RWPE1 (cell line): ENCODE results near the gene TUB.

ENCODE experiments used
- CTCF ChIA-PET: fragments of 350-600 bp; sonication (Branson Sonifier 250); formaldehyde crosslinking; extraction: SDS; loops from one replicate; lab custom pipeline; 2021; lab: Yijun Ruan, JAX
- POLR2A ChIA-PET: fragments of 400-600 bp; formaldehyde crosslinking; extraction: SDS; loops from one replicate; lab custom pipeline; 2020; ENCODE audit warnings: antibody characterized with exemption; ENCODE audit not compliant: low non-redundant PET; lab: Yijun Ruan, JAX
- DNase-seq: peaks from one replicate; pipeline ENCODE4 v3.0.0; 2012; ENCODE audit warnings: low spot score
- H3K27ac ChIP-seq: fragments of 450-650 bp; 2 replicates; pipeline ENCODE4 v1.5.1; 2017
- TF ChIP-seq, protein P1 (sequence below): fragments of 450-650 bp; conservative IDR thresholded peaks from 2 replicates; pipeline ENCODE4 v1.5.1; 2017; ENCODE audit warnings: low read depth, mild to moderate bottlenecking

The TUB gene

DNA sequence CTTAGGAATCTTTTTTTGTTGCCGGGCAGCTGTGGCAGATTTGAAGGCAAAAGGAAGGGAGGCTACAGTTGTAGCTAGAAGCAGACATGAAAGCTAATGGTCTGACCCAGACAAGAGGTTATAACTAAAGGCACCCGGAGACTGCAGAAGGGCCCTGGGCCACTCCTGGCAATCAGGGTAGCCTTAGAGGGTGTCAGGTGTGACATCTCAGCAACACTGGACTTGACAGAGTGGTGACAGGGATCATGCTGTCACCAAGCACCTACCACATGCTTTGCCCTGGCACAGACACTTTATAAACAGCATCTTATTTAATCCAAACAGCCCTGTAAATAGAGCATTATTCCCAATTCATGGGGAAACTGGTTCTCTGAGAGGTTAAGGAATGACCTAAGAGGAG lies 25.7 kb downstream of the TUB start:
- no peak for DNase-seq
- CTCF ChIA-PET, result interaction anchor here (0.5 kb wide), 1 partner anchor 229 kb away, joined by 3 read pairs; no protein-coding TSS in a partner anchor
- no peak overlapping the region for H3K27ac ChIP-seq
- TF ChIP-seq, protein P1, sequence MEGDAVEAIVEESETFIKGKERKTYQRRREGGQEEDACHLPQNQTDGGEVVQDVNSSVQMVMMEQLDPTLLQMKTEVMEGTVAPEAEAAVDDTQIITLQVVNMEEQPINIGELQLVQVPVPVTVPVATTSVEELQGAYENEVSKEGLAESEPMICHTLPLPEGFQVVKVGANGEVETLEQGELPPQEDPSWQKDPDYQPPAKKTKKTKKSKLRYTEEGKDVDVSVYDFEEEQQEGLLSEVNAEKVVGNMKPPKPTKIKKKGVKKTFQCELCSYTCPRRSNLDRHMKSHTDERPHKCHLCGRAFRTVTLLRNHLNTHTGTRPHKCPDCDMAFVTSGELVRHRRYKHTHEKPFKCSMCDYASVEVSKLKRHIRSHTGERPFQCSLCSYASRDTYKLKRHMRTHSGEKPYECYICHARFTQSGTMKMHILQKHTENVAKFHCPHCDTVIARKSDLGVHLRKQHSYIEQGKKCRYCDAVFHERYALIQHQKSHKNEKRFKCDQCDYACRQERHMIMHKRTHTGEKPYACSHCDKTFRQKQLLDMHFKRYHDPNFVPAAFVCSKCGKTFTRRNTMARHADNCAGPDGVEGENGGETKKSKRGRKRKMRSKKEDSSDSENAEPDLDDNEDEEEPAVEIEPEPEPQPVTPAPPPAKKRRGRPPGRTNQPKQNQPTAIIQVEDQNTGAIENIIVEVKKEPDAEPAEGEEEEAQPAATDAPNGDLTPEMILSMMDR, result no peak
- POLR2A ChIA-PET, result no interaction called here

DNA sequence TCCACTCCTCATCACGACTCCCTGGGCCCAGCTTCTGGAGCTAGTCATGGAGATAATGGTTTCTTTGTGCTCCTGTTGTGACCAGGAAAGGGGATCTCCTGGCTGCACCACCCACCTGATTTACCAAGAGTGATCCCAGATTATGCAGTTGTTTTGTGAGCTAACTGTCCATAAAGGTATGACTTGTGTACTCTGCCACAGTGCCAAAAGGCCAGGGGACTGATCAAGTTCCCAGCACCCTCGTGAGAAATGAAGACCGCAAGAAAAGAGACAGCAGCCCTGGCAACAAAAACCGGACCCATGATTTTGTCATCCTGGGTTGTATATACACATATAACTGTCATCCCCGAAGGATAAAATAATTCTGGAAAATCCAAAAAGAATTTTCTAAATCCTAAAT lies 26.6 kb downstream of the TUB start:
- H3K27ac ChIP-seq, result no peak overlapping the region
- CTCF ChIA-PET, result no interaction called here
- POLR2A ChIA-PET, result no interaction called here
- DNase-seq, result no peak
- TF ChIP-seq, protein P1, result no peak

DNA sequence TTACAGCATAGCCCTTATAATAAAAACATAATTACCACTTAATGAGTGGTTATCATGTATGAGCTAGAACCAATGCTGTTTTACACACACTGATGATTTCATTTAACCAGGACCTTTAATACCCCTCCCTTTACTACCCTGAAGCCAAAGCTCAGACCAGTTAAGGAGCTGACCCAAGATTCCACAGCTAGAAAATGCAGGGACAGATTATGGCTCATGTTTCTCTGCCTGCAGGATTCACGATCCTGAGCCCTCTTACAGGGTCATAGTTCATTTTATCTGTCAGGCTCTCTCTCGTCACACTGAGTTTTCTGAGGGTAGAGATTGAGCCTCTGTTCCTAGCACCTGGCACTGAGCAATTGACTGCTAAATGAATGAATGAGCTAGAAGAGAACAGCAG lies 27.4 kb downstream of the TUB start:
- TF ChIP-seq, protein P1, result no peak
- H3K27ac ChIP-seq, result no peak overlapping the region
- no peak for DNase-seq
- CTCF ChIA-PET, result no interaction called here
- POLR2A ChIA-PET, result no interaction called here

DNA sequence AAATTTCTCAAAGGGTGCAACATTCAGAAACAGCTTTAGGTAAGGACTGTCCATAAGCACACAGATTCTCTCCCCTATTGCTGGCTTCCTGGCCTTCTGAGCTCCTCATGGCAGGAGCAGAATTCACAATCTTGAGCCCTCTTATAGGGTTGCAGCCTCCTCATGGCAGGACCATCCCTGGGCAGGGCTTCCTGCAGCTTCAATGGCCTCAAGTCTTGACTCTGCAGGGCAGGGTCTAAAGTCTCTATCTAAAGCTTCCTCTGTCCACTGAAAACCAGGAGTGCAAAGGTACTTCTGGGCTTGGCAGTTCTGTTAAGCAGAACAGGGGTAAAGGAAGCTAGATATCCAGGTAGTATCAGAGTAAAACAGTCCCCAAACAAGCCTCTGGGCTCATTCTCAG lies 28.7 kb downstream of the TUB start:
- H3K27ac ChIP-seq, result no peak overlapping the region
- ChIA-PET POLR2A (no interaction called here), CTCF (interaction anchor here (1.3 kb wide), 1 partner anchor 10 kb away, joined by 9 read pairs; no protein-coding TSS in a partner anchor)
- no peak for DNase-seq
- TF ChIP-seq, protein P1, result no peak

DNA sequence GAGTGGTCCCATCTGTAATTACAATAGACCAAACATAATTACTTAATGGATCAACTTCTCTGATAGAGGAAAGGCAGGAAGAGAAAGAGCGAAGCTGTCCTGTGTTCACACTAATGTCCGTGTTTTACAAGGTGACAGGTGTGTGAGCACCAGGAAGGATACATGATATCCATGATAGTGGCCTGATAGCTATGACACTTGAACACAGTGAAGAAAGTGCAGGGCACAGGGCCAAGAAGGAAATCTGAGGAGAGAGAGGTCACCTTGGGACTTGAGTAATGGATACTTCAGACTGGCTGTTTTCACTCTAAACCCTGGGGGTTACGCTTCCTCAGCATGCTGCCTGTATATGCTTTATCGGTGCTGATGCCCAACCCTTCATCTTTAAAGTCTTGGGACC lies 29.4 kb downstream of the TUB start:
- DNase-seq, result no peak
- TF ChIP-seq, protein P1, result no peak
- ChIA-PET POLR2A (no interaction called here), CTCF (interaction anchor here (1.3 kb wide), 1 partner anchor 11 kb away, joined by 9 read pairs; no protein-coding TSS in a partner anchor)
- no peak overlapping the region for H3K27ac ChIP-seq

DNA sequence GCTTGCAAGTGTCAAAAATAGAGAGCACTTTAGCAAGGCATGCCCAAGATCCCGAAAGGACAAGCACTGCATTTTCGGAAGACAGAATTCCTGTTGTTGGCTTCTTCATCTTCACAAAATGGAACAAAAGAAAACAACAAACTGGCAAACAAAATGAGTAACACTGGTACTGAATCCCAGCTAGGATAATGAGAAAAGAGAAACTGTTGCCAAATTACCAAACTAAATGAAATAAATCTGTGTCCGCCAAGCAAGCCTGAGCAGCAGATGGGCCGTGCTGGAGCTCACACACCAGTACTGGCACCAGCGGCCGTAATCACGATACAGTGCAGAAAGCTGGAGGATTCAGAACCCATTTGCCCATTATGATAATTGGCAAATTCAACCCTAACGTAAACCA lies 30.6 kb downstream of the TUB start:
- TF ChIP-seq, protein P1, result no peak
- ChIA-PET CTCF (interaction anchor here (0.7 kb wide), 1 partner anchor 89 kb away, joined by 3 read pairs; no protein-coding TSS in a partner anchor), POLR2A (no interaction called here)
- no peak overlapping the region for H3K27ac ChIP-seq
- no peak for DNase-seq
